ENCODE measurements around the gene ATRIP. TPM values are rescaled to one million over a fixed set of nuclear protein-coding genes. Genes with fewer than 3 reads are reported as not detected.
A peak's percentile ranks its signal among the peaks of the same experiment; 100 is the strongest.
"Not testable (repeated sequence)": the region's sequence is repeated elsewhere in the genome, so short reads cannot be mapped to it uniquely, and the experiment has no call there.

ATRIP gene
- total RNA-seq, 2 donors from 2014 or later = 3.2 to 8.6 TPM

- no peaks in the 10 kb centered on the region for H3K9me3 ChIP-seq
- no peaks in the 10 kb centered on the region for H3K27me3 ChIP-seq
- no peak for DNase-seq
- H3K27ac ChIP-seq = peak overlapping the region; percentile 92
- no peaks in the 10 kb centered on the region for H3K36me3 ChIP-seq
- H3K4me3 ChIP-seq = no peak overlapping the region
- peak overlapping the region; percentile 71 to 100 for H3K9ac ChIP-seq (ENCODE audit: low read depth in 2 of 2, low read length in 2 of 2)
- intact Hi-C loops (cut with DNase I) = no loop called here
- H3K4me1 ChIP-seq = peaks cover 22% of the 10 kb centered on the region
- no peak for TF ChIP-seq CTCF (IDR thresholded peaks at IDR 0.05)
These were observed 27.0 kb downstream of the ATRIP start for GRCh38 chr3:48473617-48473952.

GRCh38 chr3:48474031-48474430 is 27.5 kb downstream of the ATRIP start:
- H3K9ac ChIP-seq (ENCODE audit: low read depth in 2 of 2, low read length in 2 of 2); intact Hi-C loops (cut with DNase I); H3K4me3 ChIP-seq; H3K36me3 ChIP-seq; H3K27me3 ChIP-seq; H3K9me3 ChIP-seq; DNase-seq: not testable (repeated sequence)
- Histone ChIP-seq H3K27ac (peak overlapping the region; percentile 92), H3K4me1 (peaks cover 22% of the 10 kb centered on the region)

- H3K36me3 ChIP-seq = no peaks in the 10 kb centered on the region
- no peak overlapping the region for H3K9ac ChIP-seq (ENCODE audit: low read depth in 2 of 2, low read length in 2 of 2)
- no peak for DNase-seq
- H3K4me3 ChIP-seq = no peak overlapping the region
- intact Hi-C loops (cut with DNase I) = no loop called here
- H3K27ac ChIP-seq = no peak overlapping the region
- no peaks in the 10 kb centered on the region for H3K27me3 ChIP-seq
- no peaks in the 10 kb centered on the region for H3K9me3 ChIP-seq
- no peak for TF ChIP-seq CTCF (IDR thresholded peaks at IDR 0.05)
- H3K4me1 ChIP-seq = peaks cover 20% of the 10 kb centered on the region
These were observed 28.1 kb downstream of the ATRIP start for GRCh38 chr3:48474619-48475018.

- H3K27ac ChIP-seq = no peak overlapping the region
- peaks cover 14% of the 10 kb centered on the region for H3K4me1 ChIP-seq
- H3K9ac ChIP-seq (ENCODE audit: low read depth in 2 of 2, low read length in 2 of 2) = no peak overlapping the region
- H3K36me3 ChIP-seq = no peaks in the 10 kb centered on the region
- DNase-seq = no peak
- no peaks in the 10 kb centered on the region for H3K9me3 ChIP-seq
- no peaks in the 10 kb centered on the region for H3K27me3 ChIP-seq
- TF ChIP-seq CTCF (IDR thresholded peaks at IDR 0.05) = no peak
- no peak overlapping the region for H3K4me3 ChIP-seq
- intact Hi-C loops (cut with DNase I) = no loop called here
These were observed 28.7 kb downstream of the ATRIP start for GRCh38 chr3:48475188-48475587.

GRCh38 chr3:48476426-48477053 is 30.0 kb downstream of the ATRIP start:
- intact Hi-C loops (cut with DNase I) = no loop called here
- Histone ChIP-seq H3K27ac (no peak overlapping the region), H3K4me1 (peaks cover 11% of the 10 kb centered on the region), H3K4me3 (no peak overlapping the region), H3K36me3 (no peaks in the 10 kb centered on the region), H3K9ac (ENCODE audit: low read depth in 2 of 2, low read length in 2 of 2) (no peak overlapping the region), H3K27me3 (no peaks in the 10 kb centered on the region), H3K9me3 (no peaks in the 10 kb centered on the region)
- TF ChIP-seq CTCF (IDR thresholded peaks at IDR 0.05) = no peak
- no peak for DNase-seq

- H3K27me3 ChIP-seq = no peaks in the 10 kb centered on the region
- no peak for TF ChIP-seq CTCF (IDR thresholded peaks at IDR 0.05)
- H3K27ac ChIP-seq = no peak overlapping the region
- no peak for DNase-seq
- no peak overlapping the region for H3K4me3 ChIP-seq
- no peak overlapping the region for H3K9ac ChIP-seq (ENCODE audit: low read depth in 2 of 2, low read length in 2 of 2)
- no peaks in the 10 kb centered on the region for H3K9me3 ChIP-seq
- peaks cover 4% of the 10 kb centered on the region for H3K4me1 ChIP-seq
- no peaks in the 10 kb centered on the region for H3K36me3 ChIP-seq
- intact Hi-C loops (cut with DNase I) = no loop called here
These were observed 31.5 kb downstream of the ATRIP start for GRCh38 chr3:48477959-48478520.

Data from colonic mucosa (tissue), 4 donors.